ENCODE results near the gene RPL29.

The RPL29 gene

GRCh38 chr3:51980253-51980652, 15.4 kb downstream of the RPL29 start:
- DNase-seq, result no peak

DNA sequence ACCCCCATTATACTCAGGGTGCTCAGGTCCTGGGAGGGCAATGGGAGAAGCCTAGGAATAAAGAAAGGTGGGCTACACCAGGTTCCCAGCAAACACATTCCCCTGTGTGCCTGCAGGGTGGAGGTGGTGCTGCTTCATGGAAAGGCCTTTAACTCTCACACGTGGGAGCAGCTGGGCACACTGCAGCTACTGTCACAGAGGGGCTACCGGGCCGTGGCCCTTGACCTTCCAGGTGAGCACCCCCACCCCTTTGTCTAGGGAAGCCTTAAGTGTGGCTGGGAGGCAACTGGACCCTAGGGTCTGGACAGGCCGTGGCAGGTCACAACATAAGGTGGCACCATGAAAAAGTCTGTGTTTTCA, 17.6 kb downstream of the RPL29 start:
- DNase-seq, result no peak

DNA sequence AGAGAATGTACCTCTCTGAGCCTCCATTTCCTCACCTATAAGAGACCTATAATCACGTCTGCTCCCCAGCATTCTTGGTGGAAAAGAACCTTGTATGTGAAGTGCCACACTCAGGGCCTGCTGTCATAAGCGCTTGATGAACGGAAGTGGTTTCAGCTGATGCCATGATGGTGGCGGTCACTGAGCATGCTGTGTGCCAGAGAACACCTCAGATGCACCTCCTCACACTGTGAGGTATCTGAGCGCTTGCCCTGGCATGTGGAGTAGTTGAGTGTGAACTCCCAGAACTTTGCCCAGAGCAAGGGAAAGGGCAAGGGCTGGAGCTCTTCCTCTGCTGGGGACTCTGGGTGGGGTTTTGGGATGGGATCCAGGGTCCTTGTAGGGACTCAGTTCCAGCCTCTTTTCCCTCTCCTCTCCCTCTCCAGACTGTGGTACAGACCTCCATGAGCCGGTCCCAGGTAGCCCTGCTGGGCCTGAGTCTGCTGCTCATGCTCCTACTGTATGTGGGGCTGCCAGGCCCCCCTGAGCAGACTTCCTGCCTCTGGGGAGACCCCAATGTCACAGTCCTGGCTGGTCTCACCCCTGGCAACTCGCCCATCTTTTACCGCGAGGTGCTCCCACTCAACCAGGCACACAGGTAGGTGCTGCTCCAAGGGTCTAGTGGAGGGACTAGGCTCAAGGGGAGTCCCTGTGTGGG, 18.1 kb downstream of the RPL29 start:
- DNase-seq, result peak; percentile 28

GRCh38 chr3:51975852-51976549, 19.7 kb downstream of the RPL29 start:
- DNase-seq, result no peak

DNA sequence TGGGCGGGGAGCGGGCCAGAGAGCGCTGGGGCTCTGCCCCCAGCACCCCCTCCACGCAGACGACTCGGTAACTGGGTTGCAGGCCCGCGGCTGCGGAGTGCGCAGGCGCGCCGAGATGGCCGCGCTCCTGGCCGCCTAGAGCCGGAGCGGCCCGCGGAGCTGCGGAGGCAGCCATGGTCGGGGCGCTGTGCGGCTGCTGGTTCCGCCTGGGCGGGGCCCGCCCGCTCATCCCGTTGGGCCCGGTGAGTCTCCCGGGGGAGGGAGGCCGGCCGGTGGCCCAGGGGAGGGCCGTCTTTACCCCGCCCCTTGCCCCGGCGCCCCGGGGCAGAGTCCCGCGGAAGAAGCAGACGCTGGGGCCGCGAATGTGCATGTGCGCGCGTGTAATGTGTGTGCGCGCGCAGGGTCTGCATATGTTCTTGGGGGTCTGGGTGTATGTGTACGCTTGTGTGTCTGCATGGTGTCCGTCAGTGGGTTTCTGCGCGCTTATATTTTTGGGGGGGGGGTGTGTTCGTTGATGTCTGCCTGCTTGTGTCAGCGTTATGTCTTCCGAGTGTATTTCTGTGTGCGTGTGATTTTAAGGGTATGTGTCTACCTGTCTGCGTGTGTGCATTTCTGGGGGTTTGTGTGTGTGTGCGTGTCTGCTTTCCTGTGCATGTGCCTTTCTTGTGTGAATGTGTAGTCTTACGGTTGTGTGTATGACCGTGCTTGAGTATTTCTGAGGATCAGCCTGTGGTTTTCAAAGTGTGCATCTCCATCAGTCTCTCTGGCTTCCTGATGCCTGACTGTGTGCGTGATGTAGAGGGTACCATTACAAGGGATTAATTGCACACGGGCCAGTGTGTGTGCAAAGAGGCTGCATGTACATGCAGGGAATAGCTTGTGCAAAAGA, 20.5 kb downstream of the RPL29 start, which contains the start of gene ABHD14A:
Gene ABHD14A, plus strand, starts transcription at position 102 of the 889 bp plus-strand sequence. Its CDS starts 72 bp downstream, at position 174.
- DNase-seq, result peak; percentile 75

DNA sequence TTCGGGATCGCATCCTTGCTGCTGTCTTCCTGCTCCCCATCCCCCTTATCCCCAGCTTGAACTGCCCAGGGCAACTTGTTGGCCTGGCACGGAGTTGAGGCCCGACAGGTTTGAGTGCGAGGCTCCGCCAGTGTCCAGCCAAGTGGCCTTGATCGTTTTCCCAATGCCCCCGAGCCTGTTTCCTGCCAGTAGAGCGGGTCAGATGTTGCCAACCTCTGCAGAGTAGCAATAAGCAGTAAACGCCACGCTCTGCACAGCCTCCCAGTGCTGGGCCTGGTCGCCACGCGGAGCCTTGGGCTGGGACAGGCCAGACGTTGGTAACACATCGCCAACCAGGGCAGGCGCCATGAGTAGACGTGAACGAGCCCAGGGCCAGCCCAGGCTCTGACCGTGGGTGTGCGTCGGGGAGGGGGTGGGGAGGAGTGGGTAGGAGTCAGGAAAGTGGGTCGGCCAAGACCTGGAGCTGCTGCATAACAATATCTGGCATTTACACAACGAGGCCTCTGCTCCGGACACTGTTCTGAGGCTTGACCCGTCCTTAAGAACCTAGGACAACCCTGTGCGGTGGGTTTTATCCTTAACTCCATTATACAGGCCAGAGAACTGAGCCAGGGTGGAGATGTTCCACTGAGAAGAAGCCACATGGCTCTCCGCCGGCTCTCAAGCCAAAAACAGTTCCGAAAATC, 21.3 kb downstream of the RPL29 start:
- no peak for DNase-seq

DNA sequence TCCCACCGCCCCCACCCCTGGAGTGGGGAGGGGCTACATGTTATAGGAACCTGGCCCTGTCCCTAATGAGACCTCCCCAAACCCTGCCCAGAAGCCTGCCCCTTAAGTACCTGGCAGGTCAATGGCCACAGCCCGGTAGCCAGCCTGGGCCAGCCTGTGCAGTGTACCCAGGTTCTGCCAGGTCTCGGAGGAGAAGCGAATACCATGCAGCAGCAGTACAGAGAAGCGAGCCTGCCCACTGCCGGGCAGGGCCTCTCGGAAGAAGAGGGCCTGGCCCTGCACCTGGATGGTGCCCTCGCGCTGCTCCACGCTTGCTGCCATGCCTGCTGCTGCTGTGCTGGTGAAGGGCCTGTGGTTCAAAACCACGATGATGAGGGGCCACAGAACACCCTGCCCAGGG, 24.3 kb downstream of the RPL29 start:
- DNase-seq, result no peak

- no peak for DNase-seq
These were observed 24.9 kb downstream of the RPL29 start for GRCh38 chr3:51970606-51971300.

DNA sequence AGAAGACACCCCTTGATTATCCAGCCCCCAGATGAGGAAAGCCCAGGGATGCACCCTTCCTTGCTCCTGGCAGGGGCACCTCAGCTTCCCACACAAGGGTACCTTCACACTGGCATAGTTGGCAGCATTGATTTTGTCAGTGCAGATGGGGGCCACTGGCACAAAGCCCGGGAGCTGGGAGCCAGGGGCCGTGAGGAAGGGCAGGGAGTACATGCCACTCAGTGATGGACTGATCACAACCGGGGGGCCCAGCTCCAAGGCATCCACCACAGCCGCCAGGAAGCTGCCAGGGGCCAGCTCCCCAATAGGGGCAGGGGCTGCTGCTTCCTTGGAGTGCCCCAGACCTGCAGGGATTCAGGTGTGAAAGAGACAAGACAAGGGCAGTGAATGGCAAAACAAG, 25.9 kb downstream of the RPL29 start:
- DNase-seq, result no peak

- no peak for DNase-seq
These were observed 26.6 kb downstream of the RPL29 start for GRCh38 chr3:51968883-51969678.

DNA sequence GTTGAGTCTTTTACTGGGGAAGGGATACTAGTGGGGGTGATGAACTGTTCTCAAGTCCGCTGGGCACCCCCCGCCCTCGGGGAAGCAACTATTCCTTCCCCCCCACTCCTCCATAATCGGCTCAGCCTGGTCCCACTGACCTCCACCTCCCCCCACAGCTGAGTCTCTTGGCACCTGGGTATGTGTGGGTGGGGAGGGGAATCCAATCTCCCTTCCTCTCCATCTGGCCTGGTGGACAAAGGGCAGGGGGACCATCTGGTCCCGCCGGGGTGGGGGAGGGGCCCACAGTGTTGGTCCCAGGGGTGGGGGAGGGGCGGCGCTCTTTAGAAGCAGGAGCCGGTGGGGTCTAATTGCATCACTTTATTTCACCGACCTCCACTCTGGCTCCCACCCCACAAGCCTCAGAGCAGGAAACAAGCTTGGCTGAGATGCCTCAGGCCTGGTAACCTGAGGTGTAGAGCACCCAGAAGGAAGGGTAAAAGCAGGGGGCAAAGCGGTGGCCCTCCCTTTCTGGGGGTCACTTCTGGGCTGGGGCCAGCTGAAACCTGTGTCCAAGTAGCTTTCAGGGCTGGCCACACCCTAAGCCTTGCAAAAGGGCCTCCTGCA, 27.4 kb downstream of the RPL29 start:
- DNase-seq, result no peak

GRCh38 chr3:51967384-51968169, 28.1 kb downstream of the RPL29 start, which contains the start of gene PCBP4:
TSS of gene PCBP4 (minus strand) at chr3:51967454. CDS start at chr3:51961240, 6,214 bp downstream.
- DNase-seq, result peak; percentile 39

DNA sequence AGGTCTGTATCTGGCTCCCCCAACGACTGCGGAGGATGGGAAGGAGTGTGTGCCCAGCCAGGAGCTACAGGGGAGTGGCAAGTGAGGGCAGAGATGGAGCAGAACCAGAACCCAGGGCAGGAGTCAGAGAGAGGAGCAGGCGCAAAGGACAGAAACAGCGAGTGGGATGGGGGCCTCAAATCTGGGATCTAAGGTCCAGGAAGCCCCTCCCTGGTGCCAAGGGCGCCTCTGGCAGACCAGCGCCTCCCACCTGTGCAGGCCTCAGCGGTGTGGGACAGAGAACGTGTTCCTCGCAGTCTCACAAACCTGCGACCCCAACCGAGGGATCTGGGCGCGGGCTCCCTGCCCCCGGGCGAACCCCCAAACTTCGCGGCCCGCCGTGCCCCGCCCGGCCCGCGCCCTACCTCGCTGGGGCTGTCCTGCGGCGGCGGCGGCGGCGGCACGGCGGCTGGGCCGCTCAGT, 28.7 kb downstream of the RPL29 start:
- no peak for DNase-seq

GRCh38 chr3:51966486-51966885, 29.2 kb downstream of the RPL29 start:
- DNase-seq, result no peak

DNA sequence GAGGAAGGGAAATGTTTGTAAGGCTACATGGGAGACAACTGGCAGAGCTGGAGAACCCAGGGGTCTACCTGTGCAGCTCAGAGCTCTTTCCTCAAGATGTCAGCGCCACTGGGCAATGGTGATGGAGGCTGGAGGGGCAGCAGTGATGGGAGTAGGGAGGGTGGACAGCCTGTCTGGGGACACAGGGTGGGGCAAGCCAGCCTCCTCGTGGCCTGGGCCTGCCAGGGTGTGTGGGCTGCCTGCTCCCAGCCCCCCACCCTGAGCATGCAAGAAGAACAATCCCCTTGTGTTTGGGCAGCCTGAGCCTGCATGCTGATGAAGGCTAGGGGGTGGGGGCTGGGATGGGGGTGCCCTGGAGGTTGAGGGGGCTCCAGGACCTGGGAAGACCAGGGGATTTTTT, 29.7 kb downstream of the RPL29 start:
- no peak for DNase-seq

- DNase-seq, result no peak
These were observed 31.2 kb downstream of the RPL29 start for GRCh38 chr3:51964521-51964920.

DNA sequence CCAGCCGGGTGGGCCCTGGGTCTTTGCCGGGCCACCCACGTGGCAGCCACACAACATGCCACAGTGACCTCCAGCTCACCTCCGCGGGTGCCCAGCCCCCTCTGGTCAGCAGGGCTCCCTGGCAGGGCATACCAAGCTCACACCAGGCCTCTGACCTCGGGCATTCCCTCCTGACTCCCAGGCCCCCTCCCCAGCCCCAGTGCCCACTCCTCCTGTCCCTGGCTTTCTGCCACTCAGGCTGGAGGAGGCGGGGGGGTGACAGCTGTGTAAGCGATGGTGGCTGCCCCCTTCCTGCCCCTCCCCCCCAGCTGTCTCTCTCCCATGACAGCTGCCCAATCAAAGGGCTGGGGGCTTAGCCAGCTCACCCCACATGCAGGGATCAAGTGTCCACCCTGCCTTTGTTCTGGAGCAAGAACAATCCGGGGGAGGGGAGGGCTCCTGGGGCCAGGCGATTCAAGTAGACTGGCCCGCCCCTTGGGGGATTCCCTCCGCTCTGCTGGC, 31.7 kb downstream of the RPL29 start:
- no peak for DNase-seq

DNA sequence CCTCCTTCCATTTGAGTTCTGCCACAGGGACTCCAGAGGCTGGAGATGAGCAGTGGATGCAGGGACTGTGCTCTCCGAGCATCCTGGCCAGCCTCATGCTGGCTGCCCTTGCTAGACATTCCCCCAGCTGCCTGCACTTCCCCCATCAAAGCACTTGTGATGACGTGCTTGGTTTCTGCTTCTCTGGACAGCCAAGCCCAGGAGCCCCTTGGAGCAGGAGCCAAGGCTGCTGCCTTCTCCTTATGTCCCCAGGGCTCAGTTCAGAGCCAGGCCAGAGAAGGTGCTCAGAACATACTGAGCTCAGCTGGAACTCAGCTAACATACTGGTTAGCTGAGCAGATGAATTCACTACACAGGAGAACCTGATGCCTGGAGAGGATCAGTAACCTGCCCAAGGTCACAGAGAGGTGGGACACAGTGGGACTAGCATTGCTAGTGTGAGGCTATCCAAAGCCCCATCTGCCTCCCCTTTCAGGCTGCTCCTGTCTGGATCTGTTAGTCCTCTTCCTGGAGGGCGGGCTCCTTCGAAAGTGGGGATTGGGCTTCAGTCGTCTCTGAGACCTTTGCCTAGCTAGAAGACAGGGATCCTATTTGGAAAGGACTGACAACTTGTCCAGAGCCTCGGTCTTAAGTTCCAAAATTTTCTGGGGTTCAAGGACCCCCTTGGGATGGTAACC, 32.7 kb downstream of the RPL29 start:
- DNase-seq, result no peak
